GM12878 (cell line): Measurements from ENCODE around the gene ZNF394. TPM values are rescaled to one million over a fixed set of nuclear protein-coding genes. Genes with fewer than 3 reads are reported as not detected.

Experiments used
- ATAC-seq: fragments of 200-7000 bp; cut with Tn5 transposase; 3 replicates; pipeline ENCODE4 v1.9.1; 2020; ENCODE audit warnings: mild to moderate bottlenecking, moderate library complexity
- BruUV-seq: library from RNA; stranded (reverse); fragments of 400-500 nt; replicated peaks from 2 replicates; lab custom pipeline; 2021; lab: Mats Ljungman, UMichigan
- CTCF ChIA-PET: fragments of 300-600 bp; sonication (Branson Sonifier 250); formaldehyde crosslinking; extraction: SDS; loops from one replicate; lab custom pipeline; 2021; ENCODE audit warnings: inconsistent platforms; lab: Yijun Ruan, JAX
- POLR2A ChIA-PET: fragments of 350-600 bp; formaldehyde crosslinking; extraction: SDS; loops from one replicate; lab custom pipeline; 2021; ENCODE audit warnings: inconsistent platforms; lab: Charles Lee
- RAD21 ChIA-PET: fragments of 300-600 bp; sonication (Branson Sonifier 250); formaldehyde crosslinking; loops from one replicate; lab custom pipeline; 2023; ENCODE audit warnings: antibody characterized with exemption; ENCODE audit not compliant: unreplicated experiment; lab: Charles Lee
- SMC1A ChIA-PET: fragments of 300-600 bp; sonication (Branson Sonifier 250); formaldehyde crosslinking; loops from one replicate; lab custom pipeline; 2023; ENCODE audit not compliant: unreplicated experiment, uncharacterized antibody; lab: Charles Lee
- DNase-seq: peaks from one replicate; pipeline ENCODE4 v3.0.0-alpha.2; 2011; ENCODE audit warnings: low read depth, low spot score
- FAIRE-seq: peaks from 3 replicates; lab custom pipeline; 2011; peaks lifted over from hg19 to GRCh38; lab: Jason Lieb, UNC
- H2AFZ ChIP-seq: 2 replicates; pipeline ENCODE4 v1.6.0; 2011; ENCODE audit warnings: low read depth, low read length, control low read depth; ENCODE audit not compliant: control insufficient read depth
- H3K27ac ChIP-seq: 2 replicates; pipeline ENCODE4 v1.5.1; 2011; ENCODE audit warnings: control low read depth; ENCODE audit not compliant: control insufficient read depth, insufficient read depth
- H3K27me3 ChIP-seq, 2 experiments: replicated peaks in 1 of 2; 2 replicates each; pipeline versions ENCODE4 v1.6.0 to v1.6.1; 2011; ENCODE audit warnings: low read length in 1 of 2; ENCODE audit not compliant: control insufficient read depth in 2 of 2, insufficient read depth in 2 of 2
- H3K36me3 ChIP-seq, 2 experiments: 2 replicates each; pipeline ENCODE4 v1.5.1; 2011; ENCODE audit warnings: low read length in 1 of 2; ENCODE audit not compliant: control insufficient read depth in 2 of 2, insufficient read depth in 2 of 2
- H3K4me1 ChIP-seq: 2 replicates; pipeline ENCODE4 v1.6.1; 2011; ENCODE audit warnings: mild to moderate bottlenecking, low read length, moderate library complexity, mixed read lengths; ENCODE audit not compliant: control insufficient read depth, insufficient read depth
- H3K4me2 ChIP-seq: 2 replicates; pipeline ENCODE4 v1.6.0; 2011; ENCODE audit warnings: control low read depth; ENCODE audit not compliant: control insufficient read depth, insufficient read depth
- H3K4me3 ChIP-seq: fragments of 200-600 bp; sonication (generic); 2 replicates; pipeline ENCODE4 v1.5.1; 2016
- H3K79me2 ChIP-seq: 2 replicates; pipeline ENCODE4 v1.6.0; 2011; ENCODE audit warnings: low read length; ENCODE audit not compliant: control insufficient read depth, insufficient read depth
- H3K9ac ChIP-seq: 2 replicates; pipeline ENCODE4 v1.8.0; 2011; ENCODE audit warnings: low read length, control low read depth, mixed read lengths; ENCODE audit not compliant: control insufficient read depth, insufficient read depth
- H3K9me3 ChIP-seq: replicated peaks from 3 replicates; pipeline ENCODE4 v1.5.1; 2011; ENCODE audit warnings: mild to moderate bottlenecking, low read length; ENCODE audit not compliant: control insufficient read depth, insufficient read depth
- H4K20me1 ChIP-seq: 2 replicates; pipeline ENCODE4 v1.6.0; 2011; ENCODE audit not compliant: control insufficient read depth, insufficient read depth
- CBX3 ChIP-seq: fragments of 200-600 bp; sonication (generic); IDR thresholded peaks from 2 replicates; pipeline ENCODE4 v1.6.1; 2016; ENCODE audit warnings: low read depth, borderline replicate concordance
- EED ChIP-seq: sonication (generic); IDR thresholded peaks from 2 replicates; pipeline ENCODE4 v1.6.1; 2016; ENCODE audit warnings: antibody characterized with exemption, low read depth
- MYC ChIP-seq: IDR thresholded peaks from 2 replicates; pipeline ENCODE4 v1.6.1; 2011; ENCODE audit warnings: mild to moderate bottlenecking, low read length, moderate library complexity, inconsistent platforms; ENCODE audit not compliant: insufficient read depth, insufficient replicate concordance, insufficient read length, severe bottlenecking
- NFYB ChIP-seq: IDR thresholded peaks from 2 replicates; pipeline ENCODE4 v1.6.1; 2011; ENCODE audit warnings: low read depth, mild to moderate bottlenecking, low read length, improper control_type of control experiment, moderate library complexity; ENCODE audit not compliant: insufficient read depth
- POU2F2 ChIP-seq: IDR thresholded peaks from 3 replicates; pipeline ENCODE4 v1.6.1; 2011; ENCODE audit warnings: low read depth, mild to moderate bottlenecking, low read length, borderline replicate concordance
- RBBP5 ChIP-seq: fragments of 200-600 bp; sonication (generic); conservative IDR thresholded peaks from 2 replicates; pipeline ENCODE4 v1.6.1; 2016
- RELA ChIP-seq: fragments of 450-650 bp; IDR thresholded peaks from 2 replicates; pipeline ENCODE4 v1.8.0; 2014; ENCODE audit warnings: borderline replicate concordance; ENCODE audit not compliant: partially characterized antibody
- SPI1 ChIP-seq: IDR thresholded peaks from 2 replicates; pipeline ENCODE4 v1.6.1; 2011; ENCODE audit warnings: low read depth, mild to moderate bottlenecking, low read length, moderate library complexity, borderline replicate concordance; ENCODE audit not compliant: insufficient read depth
- ZNF217 ChIP-seq: fragments of 450-650 bp; IDR thresholded peaks from 2 replicates; pipeline ENCODE4 v1.6.1; 2017; ENCODE audit warnings: antibody characterized with exemption, mild to moderate bottlenecking
- WGBS: methylation state at CpG from one replicate; pipeline ENCODE4 v1.1.6; 2016; ENCODE audit warnings: low lambda C conversion rate; ENCODE audit not compliant: insufficient replicate concordance, insufficient coverage; ENCODE audit errors: missing lambda C conversion rate; 5-methylcytosine and 5-hydroxymethylcytosine counted together
- in situ Hi-C: fragments of 300-500 bp; cut with MboI; formaldehyde crosslinking; loops from 9 replicates; pipeline ENCODE4 v1.14.3; 2018; ENCODE audit warnings: mixed read lengths
- intact Hi-C: fragments of 100-400 bp; cut with micrococcal nuclease; formaldehyde crosslinking; loops from one replicate; pipeline ENCODE4 v1.14.2; 2022; ENCODE audit not compliant: unreplicated experiment
- polyA plus RNA-seq, 11 experiments: library from polyadenylated mRNA; depleted of rRNA in 4 of 11; unstranded in 6 of 11; stranded (reverse) in 5 of 11; fragments of >200 nt; fragmentation: Nextera tagmentation in 4 of 11; fragmentation: Illumina TruSeq in 1 of 11; extraction: Ambion mirVana in 4 of 11; extraction: Trizol in 1 of 11; gene quantifications; 1 replicate in 1 of 11; 2 replicates in 10 of 11; pipeline versions ENCODE4 v1.2.1 to v1.2.3, GENCODE V29; 2011 to 2016; ENCODE audit warnings: inconsistent platforms in 2 of 11, missing spikeins in 2 of 11, low read depth in 1 of 11
- total RNA-seq, 4 experiments: library from RNA; depleted of rRNA in 3 of 4; stranded (reverse); fragments of >200 nt in 3 of 4; fragmentation: Illumina TruSeq in 1 of 4; extraction: Trizol in 1 of 4; gene quantifications; 2 replicates each; pipeline versions ENCODE4 v1.2.1 to v1.2.3, GENCODE V29; 2013 to 2021
- TF ChIP-seq, protein P1 (sequence below): fragments of 450-650 bp; conservative IDR thresholded peaks from 2 replicates; pipeline ENCODE4 v1.6.1; 2017; ENCODE audit warnings: mild to moderate bottlenecking, moderate library complexity
- TF ChIP-seq, protein P2 (sequence below), 3 experiments: IDR thresholded peaks in 2 of 3; conservative IDR thresholded peaks in 1 of 3; 2 replicates each; pipeline ENCODE4 v1.5.1; 2011; ENCODE audit warnings: low read depth in 3 of 3, low read length in 3 of 3, mild to moderate bottlenecking in 3 of 3, control low read depth in 2 of 3, moderate library complexity in 2 of 3, inconsistent platforms in 1 of 3, mixed read lengths in 1 of 3; ENCODE audit not compliant: control insufficient read depth in 2 of 3, insufficient read depth in 1 of 3; ENCODE audit errors: extremely low read depth in 1 of 3

ZNF394 gene
- total and polyA plus RNA-seq, 10 of the 15 experiments (the other 5 are each of a cell fraction or from before 2014, with no cell fraction given) = 2.5 to 26.8 (median 22.7) TPM

DNA sequence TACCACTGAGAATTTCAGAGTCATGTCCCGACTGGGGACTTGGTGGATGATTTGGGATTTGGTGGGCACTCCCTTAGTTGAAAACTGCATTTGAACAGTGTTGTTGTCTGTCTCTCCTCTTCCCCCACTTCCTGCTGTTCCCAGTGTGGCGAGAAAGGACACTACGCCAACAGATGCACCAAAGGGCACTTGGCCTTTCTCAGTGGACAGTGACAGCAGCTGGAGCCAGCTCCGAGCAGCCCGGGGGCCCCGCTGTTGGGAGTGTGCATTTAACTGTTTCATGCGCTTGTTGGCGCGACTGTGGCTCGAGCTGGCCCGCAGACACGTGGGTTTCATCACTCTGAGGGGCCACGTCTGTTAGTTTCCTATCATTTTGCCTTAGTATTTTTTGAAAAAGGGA lies 43.8 kb downstream of the ZNF394 start:
- DNase-seq (no peak), ATAC-seq (no peak), FAIRE-seq (no peak)
- in situ Hi-C loops (no loop called here), intact Hi-C loops (no loop called here)
- CTCF ChIA-PET = no interaction called here
- no peaks in the 10 kb centered on the region for H3K9me3 ChIP-seq
- RAD21 ChIA-PET = no interaction called here
- H3K4me1 ChIP-seq = no peaks in the 10 kb centered on the region
- no peaks in the 10 kb centered on the region for H4K20me1 ChIP-seq
- no peak overlapping the region for H3K27ac ChIP-seq
- WGBS = 97% methylated on average over 13 of the region's 13 CpGs
- no peak overlapping the region for H3K4me2 ChIP-seq
- no peaks in the 10 kb centered on the region for H3K27me3 ChIP-seq
- peaks cover 36 to 40% of the 10 kb centered on the region in 2 experiments for H3K36me3 ChIP-seq
- no peak overlapping the region for H3K9ac ChIP-seq
- POLR2A ChIA-PET = no interaction called here
- no peak overlapping the region for H3K4me3 ChIP-seq
- H3K79me2 ChIP-seq = peaks cover 17% of the 10 kb centered on the region
- H2AFZ ChIP-seq = no peak overlapping the region
- SMC1A ChIA-PET = no interaction called here
- BruUV-seq = no TSS peak
- TF ChIP-seq NFYB = no peak
- no peak for TF ChIP-seq POU2F2
- TF ChIP-seq MYC = no peak
- TF ChIP-seq SPI1 = no peak
- no peak for TF ChIP-seq CBX3
- TF ChIP-seq EED = no peak
- TF ChIP-seq, protein P1, sequence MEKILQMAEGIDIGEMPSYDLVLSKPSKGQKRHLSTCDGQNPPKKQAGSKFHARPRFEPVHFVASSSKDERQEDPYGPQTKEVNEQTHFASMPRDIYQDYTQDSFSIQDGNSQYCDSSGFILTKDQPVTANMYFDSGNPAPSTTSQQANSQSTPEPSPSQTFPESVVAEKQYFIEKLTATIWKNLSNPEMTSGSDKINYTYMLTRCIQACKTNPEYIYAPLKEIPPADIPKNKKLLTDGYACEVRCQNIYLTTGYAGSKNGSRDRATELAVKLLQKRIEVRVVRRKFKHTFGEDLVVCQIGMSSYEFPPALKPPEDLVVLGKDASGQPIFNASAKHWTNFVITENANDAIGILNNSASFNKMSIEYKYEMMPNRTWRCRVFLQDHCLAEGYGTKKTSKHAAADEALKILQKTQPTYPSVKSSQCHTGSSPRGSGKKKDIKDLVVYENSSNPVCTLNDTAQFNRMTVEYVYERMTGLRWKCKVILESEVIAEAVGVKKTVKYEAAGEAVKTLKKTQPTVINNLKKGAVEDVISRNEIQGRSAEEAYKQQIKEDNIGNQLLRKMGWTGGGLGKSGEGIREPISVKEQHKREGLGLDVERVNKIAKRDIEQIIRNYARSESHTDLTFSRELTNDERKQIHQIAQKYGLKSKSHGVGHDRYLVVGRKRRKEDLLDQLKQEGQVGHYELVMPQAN = no peak
- TF ChIP-seq RBBP5 = no peak
- TF ChIP-seq, protein P2, sequence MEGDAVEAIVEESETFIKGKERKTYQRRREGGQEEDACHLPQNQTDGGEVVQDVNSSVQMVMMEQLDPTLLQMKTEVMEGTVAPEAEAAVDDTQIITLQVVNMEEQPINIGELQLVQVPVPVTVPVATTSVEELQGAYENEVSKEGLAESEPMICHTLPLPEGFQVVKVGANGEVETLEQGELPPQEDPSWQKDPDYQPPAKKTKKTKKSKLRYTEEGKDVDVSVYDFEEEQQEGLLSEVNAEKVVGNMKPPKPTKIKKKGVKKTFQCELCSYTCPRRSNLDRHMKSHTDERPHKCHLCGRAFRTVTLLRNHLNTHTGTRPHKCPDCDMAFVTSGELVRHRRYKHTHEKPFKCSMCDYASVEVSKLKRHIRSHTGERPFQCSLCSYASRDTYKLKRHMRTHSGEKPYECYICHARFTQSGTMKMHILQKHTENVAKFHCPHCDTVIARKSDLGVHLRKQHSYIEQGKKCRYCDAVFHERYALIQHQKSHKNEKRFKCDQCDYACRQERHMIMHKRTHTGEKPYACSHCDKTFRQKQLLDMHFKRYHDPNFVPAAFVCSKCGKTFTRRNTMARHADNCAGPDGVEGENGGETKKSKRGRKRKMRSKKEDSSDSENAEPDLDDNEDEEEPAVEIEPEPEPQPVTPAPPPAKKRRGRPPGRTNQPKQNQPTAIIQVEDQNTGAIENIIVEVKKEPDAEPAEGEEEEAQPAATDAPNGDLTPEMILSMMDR (IDR thresholded peaks at IDR 0.05 in 2 of 3, conservative IDR thresholded peaks at IDR 0.05 in 1 of 3; ENCODE audit: control insufficient read depth in 2 of 3, extremely low read depth in 1 of 3, insufficient read depth in 1 of 3, low read depth in 3 of 3, low read length in 3 of 3) = no peak
- no peak for TF ChIP-seq ZNF217
- no peak for TF ChIP-seq RELA
